GM18508 (cell line): Measurements from ENCODE around the gene KIRREL1.

Source experiments
- ATAC-seq: cut with Tn5 transposase; IDR thresholded peaks from one replicate; pipeline ENCODE4 v1.9.1; 2021; ENCODE audit warnings: moderate number of reproducible peaks; ENCODE audit not compliant: insufficient read depth, unreplicated experiment

The KIRREL1 gene

DNA sequence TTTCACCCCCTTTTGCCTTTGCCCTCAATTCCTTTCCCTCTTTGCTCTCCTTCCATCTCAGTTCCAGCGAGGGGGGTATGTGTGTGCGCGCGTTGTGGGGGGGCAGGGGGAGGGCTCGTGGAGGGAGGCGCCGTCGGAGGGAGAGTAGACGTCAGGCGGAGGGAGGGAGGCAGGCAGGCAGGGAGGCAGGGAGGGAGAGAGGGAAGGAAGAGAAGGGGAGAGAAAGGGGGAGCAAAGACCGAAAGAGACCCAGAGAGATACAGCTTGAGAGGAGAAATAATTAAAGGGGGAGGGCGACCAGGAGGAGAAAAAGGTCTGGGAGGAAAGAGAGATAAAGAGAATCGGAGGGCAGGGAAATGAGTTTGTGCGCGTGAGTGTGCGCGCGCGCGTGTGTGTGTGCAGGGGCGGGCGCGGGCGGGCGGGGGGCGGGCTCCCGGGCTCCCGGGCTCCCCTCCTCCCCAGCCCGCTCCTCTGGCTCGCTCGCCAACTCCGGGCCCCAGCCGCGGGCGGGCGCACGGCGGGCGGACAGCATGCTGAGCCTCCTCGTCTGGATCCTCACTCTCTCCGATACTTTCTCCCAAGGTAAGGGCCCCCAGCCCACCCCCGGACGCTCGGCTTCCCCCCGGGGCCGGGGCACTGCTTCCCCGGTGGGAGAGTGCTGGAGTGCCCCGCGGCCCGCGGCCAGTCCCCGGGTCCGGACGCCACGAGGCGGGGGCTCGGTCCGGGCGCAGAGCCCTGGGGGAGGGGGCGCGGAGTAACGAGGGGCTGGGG is at the start of gene KIRREL1:
Gene KIRREL1 (plus strand): TSS at position 499 of the 771 bp plus-strand sequence. CDS start 32 bp downstream, at position 531.
- no peak for ATAC-seq

DNA sequence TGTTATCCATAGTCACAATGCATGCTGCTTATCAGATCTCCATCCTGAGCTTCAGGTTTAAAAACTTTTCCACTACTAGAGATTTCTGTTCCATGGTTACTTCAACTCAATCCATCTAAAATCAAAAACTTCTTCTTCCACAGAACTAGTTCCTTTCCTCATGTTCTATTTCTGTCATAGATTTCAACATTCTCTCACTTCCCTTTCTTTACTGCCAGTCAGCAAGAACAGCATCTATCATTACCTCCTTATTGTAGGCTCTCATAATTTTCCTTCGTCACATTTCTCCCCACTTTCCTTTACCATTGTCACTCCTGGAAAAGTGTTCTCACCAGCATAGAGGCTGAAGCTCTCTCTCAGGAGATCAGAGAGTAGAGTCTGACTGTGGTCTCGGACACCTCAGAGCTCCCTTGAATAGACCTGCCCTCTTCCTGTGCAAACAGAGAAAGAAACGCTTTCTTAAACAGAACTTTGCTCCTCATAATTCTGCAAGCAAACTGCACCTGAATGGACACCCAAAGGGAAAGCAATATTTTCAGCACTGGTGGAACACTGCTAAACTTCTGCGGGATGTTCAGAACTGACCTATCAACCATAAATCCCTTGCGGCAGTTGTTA is 48.7 kb upstream of the KIRREL1 start:
- ATAC-seq = no peak

DNA sequence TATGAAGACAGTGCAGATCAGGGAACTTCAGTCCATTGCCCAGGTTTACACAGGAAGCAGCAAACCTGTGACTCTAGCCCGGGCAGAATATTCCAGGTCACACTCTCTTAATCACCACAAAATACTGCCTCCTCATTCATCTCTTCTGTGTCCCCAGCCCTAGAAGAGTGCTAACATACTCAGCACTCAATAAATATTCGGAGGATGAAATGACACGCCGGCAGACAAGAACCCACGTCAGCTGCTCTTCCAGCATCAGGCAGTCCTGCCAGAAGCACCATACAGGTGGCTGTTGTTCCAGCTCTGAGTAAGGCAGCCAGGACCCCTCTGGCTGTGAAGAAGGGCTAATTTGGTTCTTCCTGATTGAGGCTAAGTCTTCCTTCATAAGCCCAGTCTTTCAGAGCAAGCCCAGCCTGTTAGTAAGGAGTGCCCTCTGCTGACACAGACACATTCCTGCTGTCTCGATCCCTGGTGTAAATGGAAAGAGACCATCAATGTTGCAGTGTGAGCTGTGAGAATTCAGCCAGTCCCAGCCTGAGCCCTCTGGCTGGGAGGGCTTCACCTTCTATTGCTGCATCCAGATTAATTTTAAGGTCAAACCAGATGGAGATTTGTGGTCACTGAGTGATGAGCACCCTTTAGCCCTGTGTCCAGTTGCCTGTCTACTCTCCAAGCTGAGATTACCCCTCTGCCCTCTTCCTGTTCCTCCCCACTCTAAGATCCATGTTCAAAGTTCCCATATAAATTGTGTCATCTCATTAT is 45.0 kb upstream of the KIRREL1 start:
- no peak for ATAC-seq

DNA sequence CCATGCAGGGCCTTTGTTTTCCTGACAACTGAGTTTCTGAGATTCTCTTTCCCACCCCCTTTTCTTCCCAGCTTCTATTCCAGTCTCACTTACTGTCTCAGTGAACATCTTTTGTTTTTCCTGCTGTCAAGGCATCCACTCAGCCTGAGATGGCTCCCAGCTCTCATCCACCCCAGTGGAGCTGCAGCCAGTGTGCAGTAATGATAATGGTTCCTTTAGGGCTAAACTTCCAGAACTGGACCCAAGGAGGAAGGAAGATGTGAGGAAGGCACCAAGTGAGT is 44.4 kb upstream of the KIRREL1 start:
- no peak for ATAC-seq

DNA sequence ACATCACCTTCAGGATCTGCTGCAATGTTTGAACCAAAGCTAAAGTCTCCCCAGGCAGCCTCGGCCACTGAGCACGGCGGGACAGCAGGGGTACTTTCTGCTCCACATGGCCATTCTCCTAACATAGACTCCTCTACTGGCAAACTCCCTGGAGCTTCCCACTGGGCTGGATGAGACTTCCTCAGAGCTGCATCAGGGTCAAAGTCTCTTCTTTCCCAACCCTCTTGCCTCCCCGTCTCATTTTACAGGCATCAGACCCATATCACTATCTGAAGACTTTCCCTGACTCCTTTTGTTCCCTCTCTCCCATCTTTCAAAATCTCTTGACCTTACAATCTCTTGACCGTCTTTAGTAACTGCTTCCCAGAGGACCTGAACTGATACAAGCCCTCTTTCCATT is 42.2 kb upstream of the KIRREL1 start:
- no peak for ATAC-seq

DNA sequence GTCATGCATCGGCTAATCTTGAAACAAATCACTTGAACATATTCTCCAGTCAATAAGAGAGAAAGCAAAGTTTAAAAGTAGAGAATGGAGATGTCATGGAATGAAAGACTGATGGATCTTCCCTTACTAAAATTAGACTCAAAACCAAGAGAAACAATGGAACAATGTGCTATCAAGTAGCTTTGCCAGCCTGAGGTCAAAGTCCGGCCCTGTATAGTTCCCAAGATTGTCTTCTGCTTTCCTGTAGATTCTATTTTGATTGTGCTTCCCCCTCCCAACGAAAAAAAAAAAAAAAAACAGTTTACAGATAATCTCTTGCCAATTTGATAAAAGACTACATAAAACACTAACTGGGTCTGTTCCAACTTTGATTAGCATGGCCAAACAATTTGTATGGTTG is 40.8 kb upstream of the KIRREL1 start:
- ATAC-seq = no peak

DNA sequence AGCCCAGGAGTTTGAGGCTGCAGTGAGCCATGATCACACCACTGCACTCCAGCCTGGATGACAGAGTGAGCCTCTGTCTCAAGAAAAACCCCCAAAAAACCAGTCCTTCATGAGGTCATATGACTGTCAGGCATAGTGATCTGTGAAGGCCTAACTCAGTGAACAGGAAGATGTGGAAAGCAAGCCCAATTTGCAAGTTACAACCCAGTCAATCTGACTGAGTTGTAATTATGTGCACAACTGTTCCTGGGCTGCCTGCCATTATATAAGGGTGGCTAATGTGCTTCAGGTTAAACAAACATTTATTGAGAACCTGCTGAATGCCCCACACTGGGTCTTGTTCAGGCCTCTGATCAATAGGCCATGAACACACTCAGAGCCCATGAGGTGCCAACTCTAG is 38.2 kb upstream of the KIRREL1 start:
- ATAC-seq = no peak

DNA sequence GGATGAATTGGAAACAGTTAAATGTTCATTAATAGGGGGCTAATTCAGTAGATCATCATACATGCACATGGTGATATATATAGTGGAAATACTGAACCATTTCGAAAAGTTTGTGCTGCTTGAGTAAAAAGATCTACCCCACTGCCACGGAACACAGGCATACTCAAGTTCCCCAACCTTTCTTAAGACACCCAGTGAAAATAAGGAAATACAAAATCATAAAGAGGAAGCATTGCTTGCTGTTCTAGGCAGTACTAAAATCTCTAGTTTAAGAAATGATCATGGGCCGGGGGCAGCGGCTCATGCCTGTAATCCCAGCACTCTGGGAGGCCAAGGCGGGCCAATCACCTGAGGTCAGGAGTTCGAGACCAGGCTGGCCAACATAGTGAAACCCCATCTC is 37.6 kb upstream of the KIRREL1 start:
- ATAC-seq = no peak

DNA sequence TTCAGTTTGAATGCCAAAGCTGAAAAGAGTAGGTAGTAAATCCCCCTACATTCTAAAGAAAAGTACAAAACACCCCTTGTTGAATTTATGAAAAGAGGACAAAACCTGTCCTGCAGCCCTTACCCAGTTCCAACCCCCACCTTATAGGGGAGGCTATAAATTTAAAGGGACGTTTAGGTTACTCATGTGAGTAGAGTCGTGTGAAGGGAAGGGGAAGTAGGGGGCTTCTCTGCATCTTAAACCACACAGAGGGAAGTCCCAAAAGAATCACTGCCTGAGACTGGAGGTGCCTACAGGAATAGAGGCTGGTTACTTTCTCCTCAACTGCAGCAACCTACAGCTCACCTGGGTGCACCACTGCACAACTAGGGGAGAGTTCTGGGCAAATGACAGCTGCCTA is 36.7 kb upstream of the KIRREL1 start:
- no peak for ATAC-seq

DNA sequence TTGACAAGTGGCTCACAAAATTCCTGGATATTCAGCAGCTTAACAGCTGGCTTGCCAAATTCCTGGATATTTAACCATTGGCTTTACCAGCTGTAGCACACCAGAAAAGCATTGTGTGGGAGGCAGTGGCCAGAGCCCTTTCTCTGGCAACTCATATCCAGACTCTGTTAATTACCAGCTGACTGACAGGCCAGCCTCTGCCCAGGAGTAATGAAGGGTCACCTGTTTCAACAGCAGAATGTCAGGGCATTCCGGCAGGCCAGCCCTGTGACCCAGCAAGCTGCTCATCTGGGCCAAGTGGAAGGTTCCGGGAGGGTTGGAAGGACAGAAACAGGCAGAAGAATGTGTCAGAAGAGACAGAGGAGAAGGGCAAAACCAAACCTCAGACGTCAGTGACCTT is 35.2 kb upstream of the KIRREL1 start:
- ATAC-seq = no peak

DNA sequence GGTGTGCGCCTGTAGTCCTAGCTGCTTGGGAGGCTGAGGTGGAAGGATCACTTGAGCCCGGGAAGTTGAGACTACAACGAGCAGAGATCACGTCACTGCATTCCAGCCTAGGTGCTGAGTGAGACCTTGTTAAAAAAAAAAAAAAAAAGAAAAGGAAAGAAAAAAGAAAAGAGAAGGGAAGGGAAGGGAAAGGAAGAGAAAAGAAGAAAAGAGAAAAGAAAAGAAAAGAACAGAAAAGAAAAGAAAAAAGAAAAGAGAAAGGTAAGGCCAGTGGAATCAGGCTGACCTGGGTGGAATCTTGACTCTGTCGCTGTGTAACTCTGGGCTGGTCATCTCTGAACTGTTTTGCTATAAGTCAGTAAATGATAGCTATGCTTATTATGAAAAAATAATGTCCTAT is 33.7 kb upstream of the KIRREL1 start:
- no peak for ATAC-seq

DNA sequence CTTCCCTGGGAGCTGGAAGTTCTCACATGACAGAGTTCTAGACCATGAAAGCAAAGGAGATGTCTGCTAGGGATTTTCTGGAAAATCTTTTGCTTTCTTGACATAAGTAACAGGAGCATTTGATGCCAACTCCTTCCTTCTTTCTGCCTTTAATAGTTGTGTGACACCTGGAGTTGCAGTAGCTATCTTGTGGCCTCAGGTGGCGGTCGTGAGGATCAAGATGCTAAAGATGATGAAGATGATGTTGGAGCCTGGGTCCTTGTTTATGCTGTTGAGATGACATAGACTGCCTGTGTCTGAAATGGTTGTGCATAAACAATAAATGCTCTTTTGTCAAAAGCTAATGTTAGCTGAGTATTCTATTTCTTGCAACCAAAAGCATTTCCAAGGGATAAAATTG is 32.7 kb upstream of the KIRREL1 start:
- no peak for ATAC-seq

DNA sequence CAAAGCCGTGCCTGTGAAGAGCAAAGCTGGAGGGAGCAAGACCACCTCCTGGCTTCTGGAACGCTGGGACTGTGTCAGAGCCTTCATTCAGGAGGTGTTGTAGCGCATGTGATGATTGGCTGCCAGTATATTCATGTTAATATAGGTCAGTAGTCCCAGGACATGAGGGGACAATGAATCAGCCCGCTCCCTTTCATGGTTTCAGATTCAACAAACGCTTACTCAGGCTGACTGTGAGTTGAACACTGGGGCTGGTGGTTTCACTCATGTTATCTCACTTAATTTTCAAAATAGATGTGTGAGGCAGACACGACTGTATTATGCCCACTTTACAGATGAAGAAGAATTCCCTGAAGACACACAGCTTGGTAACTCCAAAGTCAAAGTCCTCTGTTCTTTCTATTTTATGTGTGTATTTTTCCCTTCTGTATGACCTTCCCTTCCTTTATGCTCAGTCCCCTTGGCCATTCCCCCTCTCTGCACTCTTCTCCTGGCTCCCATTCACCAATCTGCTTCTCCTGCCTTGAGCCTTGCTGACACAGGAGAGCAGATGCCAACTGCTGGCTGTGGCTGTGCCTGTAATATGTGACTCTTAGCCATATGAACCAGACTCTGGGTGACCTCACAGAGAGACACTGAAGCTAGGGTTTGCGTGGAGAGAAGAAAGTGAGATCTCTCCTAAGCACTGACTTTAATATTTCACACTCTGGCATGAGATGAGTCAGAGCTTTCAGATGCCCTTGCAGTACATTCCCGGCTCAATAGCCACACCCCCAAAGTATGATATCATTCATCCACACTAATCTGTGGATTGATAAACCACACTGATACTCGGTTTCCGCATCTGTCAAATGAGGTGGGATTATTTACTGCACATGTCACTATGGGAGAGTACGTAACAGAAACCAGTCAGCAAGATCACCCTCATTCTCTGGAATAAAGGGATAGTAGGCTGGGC is 31.4 kb upstream of the KIRREL1 start:
- no peak for ATAC-seq

DNA sequence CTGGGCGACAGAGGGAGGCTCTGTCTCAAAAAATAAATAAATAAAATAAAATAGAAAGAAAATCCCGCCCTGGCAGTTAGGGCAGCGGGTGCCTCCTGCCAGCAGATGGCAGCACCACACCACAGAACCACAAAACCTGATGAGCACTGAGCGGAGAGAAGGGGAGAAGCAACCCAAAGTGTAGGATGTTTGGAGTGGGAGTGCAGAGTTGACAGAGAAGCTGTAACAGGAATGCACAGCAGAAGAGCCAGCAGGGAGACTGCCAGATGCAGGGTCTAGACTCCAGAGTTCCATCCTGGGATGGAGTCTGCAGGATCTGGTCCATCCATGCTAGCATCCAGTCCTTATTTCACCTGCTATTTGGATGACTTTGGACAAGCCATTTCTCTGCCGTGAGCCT is 29.7 kb upstream of the KIRREL1 start:
- no peak for ATAC-seq

DNA sequence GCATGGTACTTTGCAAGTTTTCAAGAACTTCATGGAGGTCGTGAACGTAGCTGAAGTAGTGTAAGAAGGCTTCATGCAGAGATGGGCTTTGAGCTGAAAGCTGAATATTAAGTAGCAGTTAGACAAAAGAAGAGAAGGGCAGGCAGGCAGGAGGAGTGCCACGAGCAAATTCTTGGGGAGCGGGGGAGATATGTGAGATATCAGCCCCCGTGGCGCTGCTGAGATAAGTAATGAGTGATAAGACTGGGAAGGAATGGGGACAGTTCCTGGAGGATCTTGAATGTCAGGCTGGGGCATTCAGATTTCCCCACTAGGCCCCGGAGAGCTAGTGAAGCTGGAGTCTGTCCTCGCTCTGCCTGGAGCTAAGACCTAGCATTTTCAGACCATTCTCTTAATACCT is 27.9 kb upstream of the KIRREL1 start:
- ATAC-seq = no peak

DNA sequence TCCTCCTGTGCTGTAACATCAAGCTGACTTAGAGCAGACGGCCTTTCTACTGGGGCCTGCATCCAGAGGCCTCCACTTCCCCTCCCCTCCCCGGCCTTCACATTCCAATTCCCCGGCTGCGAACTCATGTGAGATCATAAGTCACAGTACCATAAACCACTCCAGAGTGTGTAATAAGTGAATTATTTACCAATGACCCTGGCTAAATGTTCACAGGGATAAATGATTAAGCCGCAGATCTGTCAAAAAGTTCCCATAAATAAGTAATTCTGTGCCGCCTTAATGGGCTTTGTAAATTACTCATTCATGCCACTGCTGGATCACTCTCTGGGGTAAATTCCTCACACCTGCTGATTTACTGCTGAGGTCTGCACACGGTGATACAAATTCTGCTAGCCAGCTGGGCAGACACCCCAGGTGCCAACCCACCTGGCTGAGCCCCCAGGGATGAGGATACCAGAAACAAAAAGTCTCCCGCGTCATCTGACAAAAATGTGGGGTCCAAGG is 27.4 kb upstream of the KIRREL1 start:
- ATAC-seq = no peak

DNA sequence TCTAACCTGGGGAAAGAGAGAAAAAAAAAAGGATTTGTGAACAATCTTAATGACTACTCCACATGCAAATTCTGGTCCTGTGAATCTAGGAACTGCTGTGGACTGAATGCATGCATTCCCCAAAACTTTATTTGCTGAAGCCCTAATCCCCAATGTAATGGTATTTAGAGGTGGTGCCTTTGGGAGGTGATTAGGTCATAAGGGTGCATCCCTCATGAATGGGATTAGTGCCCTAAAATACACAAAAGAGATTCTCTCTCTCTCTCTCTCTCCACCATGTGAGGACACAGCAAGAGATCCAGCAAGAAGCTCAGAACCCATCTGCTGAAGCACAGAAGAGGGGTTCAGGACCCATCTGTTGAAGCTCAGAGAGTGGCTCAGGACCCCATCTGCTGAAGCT is 26.2 kb upstream of the KIRREL1 start:
- no peak for ATAC-seq

DNA sequence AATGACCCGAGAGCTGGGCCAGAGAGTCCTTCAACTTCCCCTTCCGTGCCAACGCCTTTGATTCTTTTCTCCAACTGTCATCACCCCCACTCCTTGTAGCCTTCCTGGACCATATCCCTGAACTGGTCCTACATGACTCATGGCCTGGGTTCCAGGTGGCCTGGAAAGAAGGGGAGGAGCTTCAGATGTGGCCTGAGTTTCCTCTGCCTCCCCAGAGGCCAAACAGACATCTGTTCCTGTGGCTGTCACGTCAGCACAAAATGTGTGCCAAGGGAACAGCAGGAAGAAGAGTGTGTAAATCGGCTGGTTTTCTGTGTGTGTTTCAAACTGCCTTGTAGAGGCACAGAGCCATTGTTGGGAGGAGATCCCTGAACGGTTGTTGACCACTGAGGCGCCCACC is 24.9 kb upstream of the KIRREL1 start:
- ATAC-seq = no peak

DNA sequence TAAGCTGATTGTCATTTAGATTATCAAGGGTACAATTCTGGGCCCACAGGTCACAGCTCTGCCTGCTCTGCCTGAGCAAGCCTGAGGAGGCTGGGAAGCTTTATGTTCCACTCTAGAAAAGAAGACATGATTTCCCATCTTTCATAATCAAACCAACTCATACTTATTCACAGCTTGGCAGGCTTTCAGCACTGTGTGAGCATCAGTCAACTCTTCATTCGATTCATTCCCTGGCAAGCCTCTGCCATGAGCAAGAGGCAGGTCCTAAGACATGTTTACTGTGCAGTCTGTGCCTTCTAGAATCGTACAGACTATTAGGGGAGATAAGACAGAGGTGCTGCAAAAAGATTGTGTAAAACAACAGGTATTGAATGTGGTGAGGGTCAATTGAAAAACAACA is 24.5 kb upstream of the KIRREL1 start:
- no peak for ATAC-seq

DNA sequence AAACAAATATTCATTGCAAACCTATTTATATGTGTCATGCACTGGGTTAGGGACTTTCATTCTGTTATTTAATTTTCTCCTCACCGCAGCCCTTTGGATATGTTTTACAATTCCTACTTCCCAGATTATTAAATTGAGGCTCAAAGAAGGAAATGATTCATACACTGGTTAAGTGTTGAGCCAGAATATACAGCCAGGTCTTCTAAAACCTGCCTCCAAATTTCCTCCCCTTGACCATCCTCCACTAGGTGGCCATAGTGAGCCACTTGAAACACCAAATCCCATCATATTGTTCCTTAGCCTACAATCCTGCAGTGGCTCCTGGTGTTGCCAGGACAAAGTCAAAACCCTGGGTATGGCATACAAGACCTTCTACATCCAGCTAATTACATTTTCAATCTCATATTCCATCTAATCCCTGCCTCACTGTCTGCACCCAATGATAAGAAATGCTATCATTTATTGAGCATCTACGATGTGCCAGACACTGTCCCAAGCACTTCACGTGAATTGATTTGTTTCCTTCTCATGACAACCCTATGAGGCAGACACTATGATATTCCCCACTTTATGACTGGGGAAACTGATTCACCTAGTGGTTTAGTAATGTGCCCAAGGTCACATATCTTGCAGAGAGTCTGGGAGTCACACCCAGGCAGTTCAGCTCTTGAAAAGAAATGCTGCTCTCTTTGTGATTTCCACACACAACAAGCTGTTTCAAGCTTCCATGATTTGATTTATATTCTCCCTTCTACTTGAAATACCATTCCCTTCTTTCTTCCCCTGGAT is 23.6 kb upstream of the KIRREL1 start:
- ATAC-seq = no peak
